Stimulated activated CD8-positive, alpha-beta memory T cell treated with anti-CD3 and anti-CD28 coated beads, Interleukin-15, amount 100 ng/mL, for 1 hour (primary cell): ENCODE measurements around the gene TTC31.
A peak's percentile ranks its signal among the peaks of the same experiment; 100 is the strongest.

Experiments used
- DNase-seq: peaks from one replicate; pipeline ENCODE4 v3.0.0-alpha.2; 2020; ENCODE audit warnings: low read depth

TTC31 gene

DNA sequence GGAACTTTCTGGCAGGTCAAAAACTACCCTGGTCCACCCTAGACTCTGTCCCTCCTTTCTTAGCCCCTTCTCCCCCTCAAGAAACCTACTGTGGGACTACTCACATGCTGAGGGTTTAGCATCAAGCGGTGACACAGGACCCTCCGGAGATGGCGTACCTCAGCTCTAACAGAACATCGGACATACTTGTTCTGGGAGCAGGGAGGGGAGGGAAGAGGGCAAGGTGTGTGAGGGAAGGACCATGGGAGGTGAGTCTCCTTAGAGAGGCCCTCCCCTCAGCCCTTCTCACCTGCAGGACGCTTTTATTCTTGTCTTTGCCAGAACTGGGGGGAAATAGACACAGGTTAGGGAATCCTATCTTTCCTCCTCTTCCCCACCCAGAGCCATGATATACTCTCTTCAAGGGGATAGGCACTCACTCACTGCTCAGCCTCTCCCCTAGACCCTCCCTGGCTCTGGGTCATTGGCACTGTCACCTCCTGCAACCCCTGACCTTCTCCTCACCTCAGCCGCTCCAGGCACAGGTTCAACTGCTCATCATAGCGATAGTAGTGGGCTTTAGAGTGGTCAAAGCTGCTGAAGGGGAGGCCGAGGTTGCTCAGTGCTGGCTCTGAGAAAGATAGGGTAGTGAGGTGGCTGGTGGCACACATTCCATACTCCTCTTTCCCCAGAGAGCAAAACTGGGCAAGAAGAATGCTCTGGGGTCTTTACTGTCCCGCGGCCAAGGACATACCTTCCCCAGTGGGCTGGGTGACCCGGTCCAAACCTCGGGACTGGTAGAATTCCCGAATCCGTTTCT is 22.8 kb downstream of the TTC31 start:
- no peak for DNase-seq

DNA sequence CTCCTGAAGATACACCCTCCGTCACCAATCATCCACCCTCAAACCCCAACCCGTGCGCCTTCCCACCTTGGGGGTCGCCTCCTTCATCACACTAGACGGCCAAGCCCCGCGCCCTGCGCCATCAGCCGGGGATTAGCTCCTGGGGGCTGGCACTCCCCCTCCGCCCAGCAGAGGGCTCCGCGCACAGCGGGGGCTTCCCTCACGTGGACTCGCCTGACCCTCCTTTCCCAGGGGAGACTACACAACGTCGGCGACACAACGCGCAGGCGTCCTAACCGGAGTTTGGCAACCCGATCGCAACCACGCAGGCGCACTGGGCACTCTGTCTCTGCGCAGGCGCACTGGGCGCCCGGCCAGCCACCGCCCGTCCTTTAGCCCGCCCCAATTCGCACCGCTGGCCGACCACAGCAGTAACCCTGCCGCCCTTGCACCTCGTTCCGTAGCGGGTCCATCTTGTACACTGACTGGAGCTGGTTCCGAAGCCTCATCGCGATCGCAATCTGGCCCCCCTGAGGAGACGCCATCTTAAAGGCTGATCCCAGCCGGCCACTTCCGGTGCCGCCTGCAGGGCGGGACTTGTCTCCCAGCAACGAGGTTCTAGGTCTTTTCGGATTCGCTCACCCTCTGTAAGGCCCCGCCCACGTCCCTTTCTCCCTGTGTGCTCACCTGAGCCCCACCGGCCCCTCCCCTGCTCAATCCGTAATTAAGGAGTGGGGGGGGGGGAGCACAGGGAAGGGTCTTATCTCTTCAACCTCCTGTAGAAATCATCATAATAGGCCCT is 24.5 kb downstream of the TTC31 start, which contains the start of gene PCGF1:
TSS of gene PCGF1 (minus strand) at position 551 of the 781 bp plus-strand sequence. CDS start at position 524, 27 bp downstream.
- DNase-seq = peak; percentile 99

DNA sequence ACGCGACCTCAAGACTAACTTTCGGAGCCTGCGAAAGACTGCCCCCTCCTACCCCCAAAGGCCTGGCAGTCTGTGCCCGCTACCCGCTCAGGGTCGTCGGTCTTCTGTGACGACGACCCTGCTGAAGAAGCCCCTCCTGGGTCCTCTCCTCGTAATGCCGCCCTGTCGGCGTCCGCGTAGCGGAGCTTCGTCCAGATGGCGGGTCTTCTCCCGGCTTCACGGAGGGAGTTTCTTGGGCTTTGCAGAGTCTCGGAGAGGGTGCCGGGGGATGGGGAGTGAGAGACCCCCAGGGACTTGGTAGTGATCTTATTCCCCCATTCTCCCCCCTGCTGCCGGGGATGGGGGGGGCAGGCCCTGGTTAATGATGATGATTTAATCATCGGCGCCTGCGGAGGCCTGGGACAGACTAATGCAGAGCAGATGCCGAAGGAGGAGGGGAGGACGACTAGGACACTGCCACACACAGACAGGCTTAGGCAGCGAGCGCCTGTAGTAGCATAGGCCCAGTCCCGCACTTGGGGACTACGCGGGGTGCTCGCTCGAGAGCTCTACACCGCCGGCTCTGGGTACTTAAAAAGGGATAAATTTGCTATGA is 25.1 kb downstream of the TTC31 start:
- DNase-seq = no peak

DNA sequence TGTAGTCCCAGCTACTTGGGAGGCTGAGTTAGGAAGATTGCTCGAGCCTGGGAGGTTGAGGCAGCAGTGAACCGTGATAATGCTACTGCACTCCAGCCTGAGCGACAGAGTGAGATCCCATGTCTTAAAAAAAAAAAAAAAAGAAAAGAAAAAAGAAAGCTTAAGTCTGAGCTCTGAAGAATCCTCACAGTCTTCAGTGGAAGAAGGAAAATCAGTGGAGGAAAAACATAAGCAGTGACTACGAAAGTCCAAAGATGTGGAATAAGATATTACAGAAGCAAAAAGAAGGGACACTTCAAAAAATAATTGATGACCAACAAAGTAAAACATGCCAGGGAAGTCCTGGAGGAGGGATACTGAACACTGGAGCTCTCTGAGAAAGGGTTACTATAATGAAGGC is 27.4 kb downstream of the TTC31 start:
- DNase-seq = no peak

DNA sequence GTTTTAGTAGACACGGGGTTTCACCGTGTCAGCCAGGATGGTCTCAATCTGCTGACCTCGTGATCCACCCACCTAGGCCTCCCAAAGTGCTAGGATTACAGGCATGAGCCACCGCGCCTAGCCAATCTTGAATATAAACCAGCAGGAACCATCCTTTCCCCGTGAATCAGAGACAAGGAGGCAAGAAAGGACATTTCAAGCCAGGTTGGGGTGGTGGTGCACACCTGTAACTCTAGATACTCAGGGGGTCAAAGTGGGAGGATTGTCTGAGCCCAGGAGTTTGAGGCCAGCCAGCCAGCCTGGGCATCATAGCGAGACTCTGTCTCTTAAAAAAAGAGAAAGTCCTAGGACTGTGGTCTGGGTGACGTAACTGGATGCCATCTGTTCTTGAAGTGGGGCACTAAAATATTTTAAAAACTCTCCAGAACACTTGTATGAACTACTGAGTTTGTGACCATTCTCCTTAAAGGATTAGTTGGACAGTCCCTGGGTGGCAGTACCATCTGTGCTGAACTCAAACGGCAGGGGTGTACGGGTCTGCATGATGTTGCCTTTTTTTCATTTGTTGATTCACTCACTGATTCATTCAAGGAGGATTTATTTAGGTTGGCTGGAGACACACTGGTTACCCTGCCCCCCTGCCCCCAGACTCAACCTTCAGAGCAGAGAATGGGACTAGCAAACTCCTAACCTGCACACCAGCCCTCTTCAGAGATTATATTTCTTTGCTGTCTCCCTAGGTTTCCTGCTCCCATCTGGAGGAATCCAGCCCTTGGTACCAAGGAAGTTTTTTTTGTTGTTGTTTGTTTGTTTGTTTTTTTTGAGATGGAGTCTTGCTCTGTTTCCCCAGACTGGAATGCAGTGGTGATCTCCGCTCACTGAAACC is 28.5 kb downstream of the TTC31 start:
- no peak for DNase-seq

DNA sequence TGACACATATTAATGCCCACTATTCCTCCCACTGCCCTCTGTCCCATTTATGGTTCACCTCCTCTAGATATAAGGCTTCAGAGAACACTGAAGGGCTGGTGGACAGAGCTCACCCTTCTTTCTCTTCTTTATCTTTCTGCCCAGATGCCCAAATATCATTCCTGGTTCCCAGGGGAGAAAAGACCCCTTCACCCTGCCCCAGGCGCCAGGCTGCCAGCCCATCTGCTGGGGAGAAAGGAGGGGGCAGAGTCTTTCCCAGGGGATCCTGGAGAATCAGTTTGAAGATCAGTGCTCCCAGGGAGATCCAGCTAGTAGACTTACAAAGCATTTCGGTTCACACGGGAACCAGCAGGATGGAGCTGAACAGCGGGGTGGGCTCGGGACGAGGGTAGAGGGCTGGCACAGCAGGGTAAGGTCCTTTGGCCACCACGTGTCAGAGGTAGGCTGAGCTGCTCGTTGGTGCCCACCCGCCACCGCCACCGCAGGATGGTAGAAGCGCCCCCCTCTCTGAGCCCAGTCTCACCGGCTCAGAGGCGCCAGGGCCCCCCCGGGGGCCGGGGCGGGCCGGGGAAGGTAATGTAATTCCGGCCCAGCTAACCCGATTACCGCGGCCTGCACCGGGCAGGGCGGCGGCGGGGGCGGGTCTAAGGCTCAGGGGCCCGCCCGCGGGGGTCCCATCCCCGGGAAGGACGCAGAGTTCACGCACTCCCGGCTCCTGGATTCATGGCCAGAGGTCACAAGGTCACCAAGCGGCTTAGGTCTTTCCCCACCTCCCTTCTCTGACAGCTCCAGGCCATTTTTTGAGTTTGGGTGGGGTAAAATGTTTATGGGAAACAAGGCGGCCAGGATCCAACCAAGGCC is 30.1 kb downstream of the TTC31 start:
- DNase-seq = no peak

DNA sequence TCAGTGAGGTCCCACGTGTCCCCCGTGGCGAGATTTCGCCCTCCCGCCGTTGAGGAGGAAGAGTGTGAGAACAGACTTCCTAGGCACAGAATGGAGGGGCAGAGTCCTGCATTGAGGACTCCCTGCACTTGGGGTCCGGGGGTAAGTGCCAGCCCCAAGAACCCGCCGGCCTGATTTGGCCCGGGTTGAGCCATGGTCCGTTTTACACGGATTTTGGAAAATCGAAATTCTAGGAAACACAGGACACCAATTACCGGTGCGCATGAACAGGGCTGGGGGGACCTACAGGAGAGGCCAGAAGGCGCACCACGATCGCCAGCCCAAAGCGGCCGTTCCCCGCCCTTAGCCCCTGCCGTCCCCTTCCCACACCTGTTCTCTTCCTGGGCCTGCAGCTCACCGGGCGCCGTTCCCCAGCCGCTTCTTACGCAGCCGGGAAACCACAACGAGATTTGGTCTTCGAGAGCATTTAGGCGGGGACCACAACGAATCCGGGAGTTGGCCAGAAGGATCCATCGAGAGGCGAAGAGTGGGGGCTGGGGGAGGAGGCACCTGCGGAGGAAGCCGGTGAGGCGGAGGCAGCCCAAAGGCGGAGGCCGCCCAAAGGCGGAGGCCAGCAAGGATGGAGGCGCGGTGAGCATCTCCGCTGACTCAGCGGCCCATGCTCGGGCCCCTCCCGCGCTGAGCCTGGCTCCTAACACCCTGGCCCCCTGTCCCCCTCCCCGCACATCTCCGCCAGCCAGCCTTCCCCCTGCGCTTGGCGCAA is 30.9 kb downstream of the TTC31 start:
- no peak for DNase-seq

DNA sequence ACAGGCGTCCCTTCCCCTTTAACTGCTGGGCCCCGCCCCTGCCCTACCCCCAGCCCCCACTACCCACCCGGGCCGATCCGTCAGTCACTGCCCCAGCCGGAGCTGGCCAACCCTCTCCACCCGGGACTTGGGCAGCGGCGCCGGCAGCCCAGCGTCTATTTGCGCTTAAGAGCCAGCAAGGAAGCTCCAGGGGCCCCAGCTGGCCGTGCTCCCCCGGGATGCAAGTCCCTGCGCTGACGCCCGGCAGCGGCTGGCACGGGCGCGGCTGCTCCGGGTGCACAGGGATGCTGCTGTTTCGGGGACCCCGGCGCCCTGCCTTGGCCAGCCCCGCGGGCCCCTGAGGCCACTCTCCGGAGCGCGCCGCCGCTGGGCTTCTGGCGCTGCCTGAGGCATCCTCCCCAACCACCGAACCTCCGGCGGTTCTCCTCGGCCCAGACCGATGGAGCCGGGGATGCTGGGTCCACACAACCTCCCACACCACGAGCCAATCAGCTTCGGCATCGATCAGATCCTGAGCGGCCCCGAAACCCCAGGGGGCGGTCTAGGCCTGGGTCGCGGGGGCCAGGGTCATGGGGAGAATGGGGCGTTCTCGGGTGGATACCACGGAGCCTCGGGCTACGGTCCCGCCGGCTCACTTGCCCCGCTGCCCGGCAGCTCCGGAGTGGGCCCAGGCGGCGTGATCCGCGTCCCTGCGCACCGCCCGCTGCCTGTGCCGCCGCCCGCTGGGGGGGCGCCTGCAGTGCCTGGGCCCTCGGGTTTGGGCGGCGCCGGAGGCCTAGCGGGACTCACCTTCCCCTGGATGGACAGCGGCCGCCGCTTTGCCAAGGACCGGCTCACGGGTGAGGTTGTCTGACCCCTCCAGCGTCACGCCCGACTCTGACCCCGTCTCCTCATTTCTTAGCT is 31.7 kb downstream of the TTC31 start, which contains the start of gene TLX2:
TSS of gene TLX2 (plus strand) at position 83 of the 903 bp plus-strand sequence. CDS start at position 440, 357 bp downstream.
- no peak for DNase-seq

DNA sequence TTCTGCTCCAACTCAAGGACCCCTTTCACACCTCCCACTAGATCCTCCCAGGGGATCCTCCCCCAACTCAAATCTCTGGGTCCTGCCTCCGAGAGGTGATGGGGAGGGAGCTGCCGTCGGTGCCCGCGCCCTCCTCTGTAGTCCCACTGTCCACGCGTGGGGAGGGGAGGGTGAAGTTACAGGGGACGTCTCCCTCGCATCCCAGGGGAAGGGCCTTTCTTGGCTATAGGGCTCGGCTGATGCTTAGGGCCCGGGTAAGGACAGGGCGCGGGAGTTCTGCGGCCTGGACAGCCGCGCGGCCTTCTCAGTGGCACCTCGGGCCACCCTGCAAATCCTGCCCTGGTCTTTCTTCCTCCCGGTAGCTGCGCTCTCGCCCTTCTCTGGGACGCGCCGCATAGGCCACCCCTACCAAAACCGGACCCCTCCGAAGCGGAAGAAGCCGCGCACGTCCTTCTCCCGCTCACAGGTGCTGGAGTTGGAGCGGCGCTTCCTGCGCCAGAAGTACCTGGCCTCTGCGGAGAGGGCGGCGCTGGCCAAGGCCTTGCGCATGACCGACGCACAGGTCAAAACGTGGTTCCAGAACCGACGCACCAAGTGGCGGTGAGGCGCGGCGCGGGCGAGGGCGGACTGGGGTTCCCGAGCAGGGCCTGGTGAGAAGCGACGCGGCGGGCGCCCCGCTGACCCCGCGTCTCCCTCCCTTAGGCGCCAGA is 32.5 kb downstream of the TTC31 start:
- no peak for DNase-seq

DNA sequence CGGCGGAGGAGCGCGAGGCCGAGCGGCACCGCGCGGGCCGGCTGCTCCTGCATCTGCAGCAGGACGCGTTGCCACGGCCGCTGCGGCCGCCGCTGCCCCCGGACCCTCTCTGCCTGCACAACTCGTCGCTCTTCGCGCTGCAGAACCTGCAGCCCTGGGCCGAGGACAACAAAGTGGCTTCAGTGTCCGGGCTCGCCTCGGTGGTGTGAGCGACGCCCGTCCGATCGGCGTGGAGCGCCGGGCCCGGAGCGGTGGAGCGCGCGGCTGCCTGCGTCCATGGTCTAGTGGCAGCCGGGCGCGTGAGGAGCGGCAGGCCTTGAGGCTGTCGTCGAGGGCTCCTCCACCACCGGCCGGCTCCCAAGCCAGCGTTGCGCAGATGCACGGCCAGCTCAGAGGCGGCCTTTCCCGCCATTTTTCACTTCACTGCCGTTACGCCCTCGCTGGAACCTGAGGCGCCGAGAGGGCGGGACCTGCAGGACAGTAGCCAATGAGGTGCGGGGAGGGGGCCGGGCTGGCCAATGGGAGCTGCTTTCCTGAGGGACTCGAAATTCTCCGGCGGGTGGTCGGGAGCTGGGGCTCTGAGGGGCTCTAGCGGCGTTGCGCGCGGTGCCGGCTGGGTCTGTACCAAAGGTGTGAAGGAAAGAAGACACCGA is 33.2 kb downstream of the TTC31 start:
- DNase-seq = peak; percentile 52

DNA sequence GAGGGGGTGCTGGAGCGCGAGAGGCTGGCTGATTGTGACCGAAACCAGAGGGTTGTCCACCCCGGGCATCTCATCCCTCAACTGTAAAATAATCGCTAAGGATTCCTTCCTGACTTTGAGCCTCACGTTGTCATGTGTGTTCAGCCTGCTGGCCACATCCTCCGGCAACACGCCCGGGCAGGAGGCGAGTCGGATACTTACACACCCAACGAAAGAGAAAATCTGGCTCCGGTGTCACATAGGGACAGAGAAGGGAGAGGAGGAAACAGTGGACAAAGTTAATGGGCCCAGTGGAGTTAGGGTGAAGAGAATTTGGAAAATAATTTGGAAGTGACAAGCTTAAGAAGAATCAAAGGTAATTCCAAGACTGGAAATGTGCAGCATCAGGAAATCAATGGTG is 33.8 kb downstream of the TTC31 start:
- DNase-seq = no peak

DNA sequence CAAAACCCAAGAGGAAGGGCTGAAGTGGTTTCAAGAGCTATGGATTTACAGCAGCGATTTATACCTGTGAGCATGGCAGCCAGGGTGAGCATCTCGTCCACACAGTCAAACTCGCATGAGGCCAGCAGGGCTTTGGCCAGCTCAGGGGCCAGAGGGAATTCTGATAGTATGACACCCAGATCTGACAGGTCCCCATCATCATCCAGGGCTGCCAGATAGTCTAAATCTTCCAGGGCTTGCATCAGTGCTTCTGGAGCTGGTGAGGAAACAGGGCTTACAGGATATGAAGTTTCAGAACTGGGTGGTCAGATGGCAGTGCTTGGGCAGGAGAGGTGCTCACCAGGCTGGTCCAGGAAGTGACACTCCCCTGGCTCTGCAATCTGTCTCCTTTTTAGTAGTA is 39.6 kb downstream of the TTC31 start:
- DNase-seq = no peak

DNA sequence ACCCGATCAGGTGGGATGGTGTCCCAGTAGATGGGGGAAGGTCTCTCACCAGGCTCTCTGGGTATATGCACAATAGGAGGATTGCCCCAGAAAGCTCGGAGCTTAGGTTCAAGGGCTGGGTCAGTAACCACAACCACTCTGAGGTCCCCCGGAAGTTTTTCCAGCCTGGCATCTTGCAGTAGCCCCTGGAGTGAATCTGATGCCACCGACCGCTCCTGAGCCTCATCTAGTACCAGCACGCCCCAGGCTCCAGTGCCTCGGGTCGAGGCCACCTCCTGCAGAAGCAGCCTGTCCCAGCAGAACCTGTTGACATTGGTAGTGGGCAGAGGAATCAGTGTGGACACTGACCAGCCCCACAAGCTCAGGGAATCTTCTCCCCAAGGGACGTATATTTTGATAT is 41.1 kb downstream of the TTC31 start:
- DNase-seq = no peak

DNA sequence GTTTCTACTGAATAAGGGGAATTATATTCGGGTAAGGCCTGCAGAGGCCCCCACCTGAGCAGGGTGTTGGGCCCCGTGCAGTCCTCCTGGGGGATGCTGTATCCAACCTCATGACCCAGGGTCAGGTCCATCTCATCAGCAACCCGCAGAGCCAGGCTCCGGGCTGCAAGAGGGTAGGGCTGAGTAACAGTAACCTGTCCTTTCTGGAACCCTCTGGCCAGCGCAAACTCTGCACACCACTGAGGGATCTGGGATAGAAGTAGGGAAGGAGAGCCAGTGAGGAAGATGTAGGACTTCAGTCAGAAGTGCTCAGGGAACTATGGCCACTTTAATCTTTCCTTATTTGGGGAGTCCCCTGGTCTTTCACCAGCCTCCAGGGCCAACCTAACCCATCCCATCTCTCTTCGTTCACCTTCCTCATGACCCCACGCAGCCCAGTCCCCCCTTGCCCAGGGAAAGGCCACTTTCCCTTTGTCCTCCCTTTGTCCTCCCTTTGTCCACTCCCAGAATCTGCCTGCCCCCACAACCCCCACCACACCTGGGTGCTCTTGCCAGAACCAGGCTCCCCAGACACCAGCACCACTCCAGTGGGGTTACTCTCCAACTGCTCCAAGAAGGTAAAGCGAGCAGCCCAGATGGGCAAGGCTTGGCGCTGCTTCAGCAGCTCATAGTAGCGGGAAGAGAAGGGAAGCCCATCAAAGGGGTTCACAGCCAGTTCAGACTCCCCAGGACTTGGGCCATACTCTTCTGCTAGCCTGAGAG is 42.3 kb downstream of the TTC31 start:
- DNase-seq = no peak

DNA sequence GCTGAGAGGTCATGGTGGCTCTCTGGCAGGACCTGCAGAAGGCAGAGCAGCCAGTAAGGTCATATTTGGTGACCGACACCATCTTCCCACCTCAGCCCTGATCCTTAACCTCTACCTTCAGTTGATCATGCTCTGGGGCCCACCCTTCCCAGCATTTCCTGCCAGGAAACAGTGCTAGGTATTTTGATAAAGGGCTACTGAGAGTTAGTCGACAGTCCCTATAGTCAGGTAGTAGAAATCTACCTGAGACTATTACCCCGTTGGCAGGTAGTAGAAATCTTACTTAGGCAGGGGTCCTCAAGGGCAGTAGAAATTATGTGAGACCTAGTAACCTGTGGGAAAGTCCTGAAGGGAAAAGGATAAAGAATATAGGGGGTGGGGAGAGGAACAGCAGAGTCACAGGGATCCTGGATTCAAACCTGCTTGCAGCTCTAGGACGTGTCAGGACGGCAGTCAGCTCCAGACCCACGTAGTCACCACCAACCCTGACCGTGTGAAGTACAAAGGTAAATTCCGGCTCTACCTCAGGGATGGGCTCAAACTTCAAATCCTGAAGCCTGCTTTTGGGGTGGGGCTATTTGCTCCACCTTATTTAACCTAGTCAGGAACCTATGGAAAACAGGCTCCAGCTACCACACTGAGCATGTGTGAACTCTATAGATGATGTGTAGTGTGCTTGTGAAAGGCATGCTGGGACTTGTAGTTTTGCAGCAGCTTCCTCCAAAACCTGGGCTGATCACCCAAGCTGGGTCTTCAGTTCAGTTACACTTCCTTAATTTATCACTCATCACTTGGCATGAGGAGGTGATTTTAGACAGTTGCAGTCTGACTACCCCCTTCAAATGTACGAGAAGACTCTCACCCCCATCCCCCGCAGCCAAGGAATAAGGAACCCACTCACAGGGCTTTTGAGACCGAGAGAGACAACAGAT is 43.1 kb downstream of the TTC31 start, which contains the start of gene DQX1:
TSS of gene DQX1 (minus strand) at position 515 of the 932 bp plus-strand sequence. CDS start at position 13, 502 bp downstream.
- no peak for DNase-seq
